NK-92 (cell line): Measurements from ENCODE around the gene ZCCHC10.
A peak's percentile ranks its signal among the peaks of the same experiment; 100 is the strongest.
"Not testable (repeated sequence)": the region's sequence is repeated elsewhere in the genome, so short reads cannot be mapped to it uniquely, and the experiment has no call there.

Source experiments
- DNase-seq: peaks from one replicate; lab custom pipeline; 2025; ENCODE audit not compliant: unreplicated experiment; lab: John Stamatoyannopoulos, UW

ZCCHC10 gene

DNA sequence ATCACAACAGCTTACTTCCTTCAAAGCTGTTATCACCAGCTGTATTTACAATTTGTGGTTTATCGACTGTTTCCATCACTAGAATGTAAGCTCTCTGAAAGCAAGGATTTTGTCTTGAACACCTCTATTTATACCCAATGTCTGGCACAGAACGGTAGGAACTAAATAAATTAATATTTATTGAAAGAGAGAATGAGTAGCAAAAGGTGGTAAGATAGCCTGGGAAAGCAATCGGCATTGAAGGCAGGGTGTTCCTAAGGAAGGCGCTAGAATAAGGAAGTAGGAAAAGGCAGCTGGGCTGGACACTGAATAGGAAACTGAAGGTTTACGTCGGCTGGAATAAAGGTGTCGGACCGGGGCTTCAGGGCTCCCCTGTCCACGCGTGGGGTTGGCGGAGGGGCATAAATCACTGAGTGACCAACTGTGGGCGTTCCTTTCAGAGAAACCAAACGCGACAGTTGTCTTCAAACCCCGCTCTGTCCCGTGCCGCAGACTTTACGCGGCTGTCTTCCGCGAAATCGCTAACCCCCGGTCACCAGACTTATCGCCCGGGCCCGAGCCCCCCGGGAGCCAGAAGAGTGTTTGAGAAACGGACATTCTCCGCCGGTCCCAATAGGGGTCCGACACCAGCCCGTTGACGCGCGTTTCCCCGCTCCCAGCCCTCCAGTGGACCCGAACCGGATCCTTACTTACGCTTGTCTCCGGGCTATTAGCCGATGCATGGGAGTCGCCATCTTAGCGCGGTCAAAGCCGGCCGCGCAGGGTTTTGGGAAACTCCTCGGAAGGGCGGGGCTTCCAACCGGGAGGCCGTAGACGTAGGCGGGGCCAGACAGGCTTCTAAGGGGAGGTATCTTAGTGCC, at the start of gene ZCCHC10:
ZCCHC10 (minus strand) TSS at position 746 of the 860 bp plus-strand sequence; CDS start at position 734, 12 bp downstream.
- peak; percentile 60 for DNase-seq

DNA sequence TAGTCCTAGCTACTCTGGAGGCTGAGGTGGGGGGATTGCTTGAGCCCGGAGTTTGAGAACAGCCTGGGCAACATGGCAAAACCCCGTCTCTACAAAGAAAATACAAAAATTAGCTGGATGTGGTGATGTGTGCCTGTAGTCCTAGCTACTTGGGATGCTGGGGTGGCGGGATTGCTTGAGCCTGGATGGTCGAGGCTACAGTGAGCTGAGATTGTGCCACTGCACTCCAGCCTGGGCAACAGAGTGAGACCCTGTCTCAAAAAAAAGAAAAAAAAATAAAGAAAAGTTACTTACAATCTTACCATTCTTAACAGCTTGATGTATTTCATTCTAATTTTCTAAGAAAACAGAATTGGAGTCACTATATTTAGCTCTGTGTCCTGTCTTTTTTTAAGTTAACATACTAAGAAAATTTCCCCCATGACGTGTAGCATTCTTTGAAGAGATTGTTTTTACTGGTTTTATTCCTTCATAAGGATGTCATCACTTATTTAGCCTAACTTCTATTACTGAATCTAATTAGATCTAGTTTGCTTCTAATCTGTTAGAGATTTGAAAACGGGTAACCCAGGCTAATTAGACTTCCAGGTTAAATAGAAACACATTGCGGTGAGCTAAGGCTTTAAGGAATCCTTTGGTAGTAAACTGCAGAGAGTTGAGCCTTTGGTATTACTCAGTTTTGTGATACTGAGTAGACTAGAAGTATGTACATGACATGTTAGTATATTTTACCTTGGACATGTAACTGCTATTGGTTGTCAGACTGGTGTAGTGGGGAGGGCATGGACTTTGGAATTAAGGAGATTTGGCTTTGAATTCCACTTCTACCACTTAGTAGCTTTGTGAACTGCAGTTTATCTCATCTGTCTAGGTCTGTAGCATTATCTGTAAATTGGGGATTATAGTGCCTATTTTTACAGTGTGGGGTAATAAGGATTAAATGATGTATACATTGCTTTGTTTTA, 49.5 kb upstream of the ZCCHC10 start:
- DNase-seq: no peak

DNA sequence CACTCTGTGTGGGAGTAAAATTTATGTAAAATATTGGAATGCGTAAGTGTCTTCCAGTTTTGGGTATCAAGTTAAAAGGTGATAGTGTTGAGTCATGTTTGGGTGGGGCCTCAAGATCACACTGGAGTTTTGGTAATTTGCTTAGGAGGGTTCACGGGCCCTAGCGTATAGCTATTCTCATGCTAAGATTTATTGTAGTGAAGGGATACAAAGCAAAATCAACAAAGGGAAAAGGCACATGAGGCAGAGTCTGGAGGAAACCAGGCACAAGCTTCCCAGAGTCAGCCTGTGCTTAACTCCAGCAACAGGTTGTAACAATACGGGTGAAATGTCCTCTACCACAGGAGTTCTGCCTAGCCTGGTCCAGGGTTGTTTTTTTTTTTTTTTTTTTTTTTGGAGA, 45.7 kb upstream of the ZCCHC10 start:
- DNase-seq: no peak

DNA sequence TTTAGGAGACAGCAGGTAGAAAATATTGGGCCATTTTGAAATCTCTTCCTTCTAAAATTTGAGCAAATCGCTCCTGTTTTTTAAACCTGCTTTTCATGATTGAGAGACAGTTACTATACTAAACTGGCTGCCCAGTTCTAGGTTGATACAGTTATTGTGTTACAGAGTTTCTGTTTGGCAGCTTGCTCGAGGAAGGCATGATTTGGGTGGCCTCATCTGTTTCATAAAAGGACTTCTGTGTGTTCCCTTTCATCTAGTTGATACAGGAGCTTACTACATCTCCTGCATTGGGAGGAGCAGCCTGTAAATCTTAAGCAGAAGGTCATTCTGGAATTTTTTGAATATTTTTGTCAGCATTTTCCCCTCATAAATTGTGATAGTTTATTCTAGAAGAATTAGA, 39.7 kb upstream of the ZCCHC10 start:
- DNase-seq: no peak

DNA sequence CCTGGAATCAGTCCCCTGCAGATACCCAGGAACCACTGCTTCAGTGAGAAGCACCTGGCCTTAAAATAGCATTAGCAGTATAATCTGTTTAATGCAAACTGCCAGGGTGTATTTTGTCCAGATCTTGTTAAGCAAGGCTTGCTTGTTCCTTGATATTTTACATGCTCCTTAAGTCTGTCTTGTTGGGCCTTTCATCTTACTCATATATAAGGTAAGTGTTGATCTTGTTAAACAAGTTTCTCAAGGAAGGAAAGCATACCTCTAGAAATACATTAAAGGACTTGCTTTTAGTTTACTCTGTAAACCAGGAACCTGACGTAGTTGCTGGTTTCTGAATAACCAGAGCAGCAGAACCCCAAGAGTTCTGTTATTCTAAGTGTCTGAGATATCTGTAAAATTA, 39.1 kb upstream of the ZCCHC10 start:
- no peak for DNase-seq

DNA sequence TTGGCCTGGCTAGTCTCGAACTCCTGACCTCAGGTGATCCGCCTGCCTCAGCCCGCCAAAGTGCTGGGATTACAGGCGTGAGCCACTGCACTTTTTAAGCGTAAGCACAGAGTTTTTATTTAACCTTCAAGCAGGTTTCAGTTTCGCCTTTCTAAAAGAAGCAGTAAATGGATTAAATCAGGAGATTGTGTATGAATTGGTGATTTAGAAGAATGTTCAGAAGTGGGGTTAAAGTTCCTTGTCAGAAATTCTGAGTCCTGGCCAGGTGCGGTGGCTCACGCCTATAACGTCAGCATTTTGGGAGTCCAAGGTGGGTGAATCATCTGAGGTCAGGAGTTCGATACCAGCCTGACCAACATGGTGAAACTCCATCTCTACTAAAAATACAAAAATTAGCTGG, 37.6 kb upstream of the ZCCHC10 start:
- no peak for DNase-seq

DNA sequence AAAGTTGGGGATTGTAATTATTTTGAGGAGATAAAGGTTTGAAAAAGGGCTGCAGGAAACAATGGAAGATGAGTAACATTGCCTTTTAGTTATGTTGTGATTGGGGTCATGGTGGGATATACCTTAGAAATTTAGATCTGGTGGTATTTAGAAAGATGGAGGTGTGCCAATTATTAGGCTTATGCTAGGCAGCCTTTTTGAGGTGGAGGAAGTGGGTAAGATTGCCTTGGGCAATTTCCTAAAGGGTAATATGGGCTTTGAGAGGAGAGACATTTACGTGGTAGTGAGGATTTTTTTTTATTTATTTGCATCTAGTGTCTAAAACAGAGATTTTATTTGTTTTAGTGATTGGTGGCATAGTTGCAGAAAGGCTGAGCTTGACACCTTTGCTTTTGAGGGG, 35.9 kb upstream of the ZCCHC10 start:
- DNase-seq: no peak

DNA sequence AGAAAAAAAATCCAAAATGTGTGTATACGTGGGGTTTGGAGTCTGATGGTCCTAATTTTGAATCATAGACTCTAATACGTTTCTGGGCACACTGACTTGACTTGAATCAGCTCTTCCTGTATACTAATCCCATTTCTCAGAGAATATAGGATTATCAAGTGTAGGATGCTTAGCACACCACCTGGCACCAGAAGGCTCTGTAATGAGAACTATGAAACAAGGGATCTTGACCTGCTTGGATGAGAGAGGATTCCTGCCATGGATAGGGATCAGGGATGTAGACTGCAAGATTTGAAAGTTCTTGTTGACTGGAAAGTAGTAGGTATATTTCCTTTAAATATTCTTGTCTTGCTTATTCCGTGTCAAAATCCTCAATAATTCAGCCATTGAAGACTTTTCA, 33.3 kb upstream of the ZCCHC10 start:
- no peak for DNase-seq

DNA sequence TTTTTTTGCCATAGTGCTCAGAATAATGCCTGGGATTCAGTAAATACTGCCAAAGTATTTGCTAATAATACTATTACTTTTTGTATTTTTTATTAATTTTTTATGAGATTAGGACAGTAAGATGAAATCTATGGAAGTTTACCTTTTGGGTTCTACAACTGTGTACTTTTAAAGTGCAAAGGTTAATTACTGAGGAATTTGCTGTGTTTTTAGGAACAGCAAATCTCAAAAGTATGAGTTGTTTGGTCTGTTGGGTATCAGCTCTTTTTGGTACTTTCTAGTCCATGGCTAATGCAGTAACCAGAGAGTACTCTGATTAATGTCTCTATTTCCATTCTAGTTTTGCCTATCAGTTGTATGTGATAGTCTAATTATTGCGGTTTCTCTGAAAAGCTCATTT, 30.5 kb upstream of the ZCCHC10 start:
- DNase-seq: no peak

DNA sequence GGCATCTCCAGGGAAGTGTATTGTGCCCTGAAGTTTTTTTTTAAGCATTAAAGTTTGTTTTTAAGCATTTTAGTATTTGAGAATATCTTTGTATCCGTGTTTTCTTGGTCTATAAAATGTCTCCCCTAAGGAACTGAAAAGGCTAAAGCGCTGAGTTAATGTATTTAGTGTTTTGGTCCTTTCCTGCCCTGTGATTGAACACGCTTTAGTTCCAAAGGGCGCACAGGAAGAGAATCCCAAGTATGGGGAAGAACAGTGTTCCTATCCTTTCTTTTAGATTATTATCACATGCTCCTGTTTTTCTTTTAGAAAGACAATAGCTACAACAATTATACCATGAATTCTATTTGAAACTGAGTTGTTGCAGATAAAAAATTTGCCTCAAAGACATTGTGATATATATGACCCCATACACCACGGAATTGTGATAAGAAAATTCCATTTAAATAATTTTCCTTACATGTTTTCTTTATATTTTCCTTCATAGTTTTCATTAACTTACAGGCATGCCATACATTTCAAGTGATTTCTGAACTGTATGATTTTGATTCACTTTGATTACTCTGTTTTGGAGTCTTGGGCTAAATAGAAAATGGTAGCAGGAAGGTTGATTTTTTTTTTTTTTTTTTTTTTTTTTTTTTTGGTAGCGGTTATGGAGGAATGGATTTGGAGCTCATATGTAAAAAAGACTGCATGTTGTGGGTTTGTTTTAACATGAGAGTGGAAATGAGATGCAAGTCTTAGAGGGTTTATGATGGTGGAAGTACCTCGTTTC, 28.5 kb upstream of the ZCCHC10 start:
- no peak for DNase-seq

DNA sequence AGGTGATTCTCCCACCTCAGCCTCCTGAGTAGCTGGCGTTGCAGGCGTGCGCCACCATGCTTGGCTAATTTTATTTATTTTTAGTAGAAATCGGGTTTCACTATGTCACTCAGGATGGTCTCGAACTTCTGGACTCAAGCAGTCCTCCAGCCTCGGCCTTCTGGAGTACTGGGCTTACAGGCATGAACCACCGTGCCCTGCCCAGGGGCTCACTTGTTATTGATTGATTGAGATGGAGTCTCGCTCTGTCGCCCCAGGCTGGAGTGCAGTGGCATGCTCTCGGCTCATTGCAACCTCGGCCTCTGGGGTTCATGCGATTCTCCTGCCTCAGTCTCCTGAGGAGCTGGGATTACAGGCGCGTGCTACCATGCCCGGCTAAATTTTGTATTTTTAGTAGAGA, 27.1 kb upstream of the ZCCHC10 start:
- DNase-seq: no peak

DNA sequence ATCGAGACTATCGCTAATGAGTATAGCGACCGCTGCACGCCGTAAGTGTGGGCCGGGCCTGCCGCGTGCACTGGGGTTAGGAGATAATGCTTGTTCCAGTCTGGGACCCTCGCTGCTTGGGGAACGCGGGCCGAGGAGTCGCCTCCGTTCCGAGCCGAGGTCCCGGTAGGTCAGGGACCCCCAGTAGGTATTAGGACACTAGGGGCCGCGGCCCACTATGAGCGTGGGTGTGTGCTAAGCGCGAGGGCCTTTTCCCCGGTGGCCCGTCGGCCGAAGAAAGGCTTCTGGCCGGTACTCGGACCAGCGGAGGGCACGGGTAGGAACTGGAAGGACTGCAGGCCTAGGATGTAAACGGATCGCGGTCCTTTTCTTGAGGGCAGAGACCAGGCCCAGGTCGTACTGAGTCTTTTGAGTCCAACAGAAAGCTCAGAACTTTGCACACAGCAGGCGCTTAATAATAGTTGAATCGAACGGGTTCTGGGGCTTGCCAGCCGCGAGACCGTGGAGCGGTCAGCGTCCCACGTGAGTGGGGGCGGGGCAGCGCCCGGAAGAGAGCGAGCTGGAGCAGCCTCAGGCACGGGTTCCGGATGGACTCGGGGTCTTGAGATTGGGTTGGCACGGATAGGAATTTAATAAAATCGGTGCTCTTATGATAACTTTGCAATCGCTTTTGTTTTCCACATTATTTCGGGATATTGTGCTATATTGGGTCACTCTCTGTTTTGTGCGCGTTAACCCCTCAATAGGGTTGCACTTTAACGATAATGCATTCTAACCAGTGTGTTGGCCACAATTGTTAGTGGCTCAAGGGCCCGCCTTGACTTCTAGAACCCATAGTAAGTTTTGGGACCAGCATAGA, 26.2 kb upstream of the ZCCHC10 start:
- DNase-seq: no peak

DNA sequence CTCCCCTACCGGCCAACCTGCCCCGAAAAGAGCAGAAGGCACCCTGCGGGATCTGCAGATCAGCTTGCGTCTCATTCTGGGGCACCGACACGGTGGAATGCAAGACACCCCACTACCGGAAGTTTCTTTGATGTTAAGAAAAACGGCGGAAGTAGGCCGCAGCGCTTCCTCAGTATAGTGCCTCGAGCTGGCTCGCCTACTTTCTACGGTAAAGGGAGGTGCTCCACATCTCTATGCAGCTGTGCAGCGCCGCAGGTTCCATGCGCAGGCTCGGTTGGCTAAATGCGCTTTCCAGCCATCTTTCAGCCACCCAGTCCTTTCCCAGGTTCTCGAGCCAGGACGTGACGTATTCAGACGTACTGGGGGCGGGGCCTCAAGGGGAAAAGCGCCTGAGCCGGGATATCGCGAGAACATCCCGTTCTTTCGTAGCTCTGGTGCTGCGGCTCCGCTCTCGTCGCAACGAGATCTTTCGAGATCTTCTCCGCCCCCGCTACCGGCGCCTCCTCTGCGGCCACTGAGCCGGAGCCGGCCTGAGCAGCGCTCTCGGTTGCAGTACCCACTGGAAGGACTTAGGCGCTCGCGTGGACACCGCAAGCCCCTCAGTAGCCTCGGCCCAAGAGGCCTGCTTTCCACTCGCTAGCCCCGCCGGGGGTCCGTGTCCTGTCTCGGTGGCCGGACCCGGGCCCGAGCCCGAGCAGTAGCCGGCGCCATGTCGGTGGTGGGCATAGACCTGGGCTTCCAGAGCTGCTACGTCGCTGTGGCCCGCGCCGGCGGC, 25.4 kb upstream of the ZCCHC10 start, which contains the start of gene HSPA4:
HSPA4 (plus strand) TSS at position 472 of the 775 bp plus-strand sequence; CDS start at position 710, 238 bp downstream.
- DNase-seq: peak; percentile 93

DNA sequence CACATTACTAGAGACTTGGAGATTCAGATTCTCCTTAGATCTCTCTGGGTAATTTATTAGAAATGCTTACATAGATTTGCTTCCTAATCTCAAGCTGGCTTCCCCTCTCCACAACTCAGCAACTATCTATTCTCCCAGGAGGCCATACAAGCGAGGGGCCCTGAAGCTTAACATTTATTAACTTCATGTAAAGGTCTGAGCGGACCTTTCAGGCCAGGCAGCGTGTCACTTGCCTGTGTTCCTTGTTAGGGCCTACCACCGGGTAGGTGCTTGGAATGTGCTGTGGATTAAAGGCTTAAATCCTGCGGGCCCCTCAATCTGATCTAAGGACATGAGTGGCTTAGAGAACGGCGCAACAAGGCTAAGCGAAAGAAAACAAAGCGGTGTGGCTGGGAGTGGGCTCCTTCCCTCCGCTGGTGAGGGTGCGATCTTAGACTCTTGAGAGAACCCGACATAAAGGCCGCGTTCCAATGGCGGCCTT, 24.8 kb upstream of the ZCCHC10 start:
- DNase-seq: no peak

DNA sequence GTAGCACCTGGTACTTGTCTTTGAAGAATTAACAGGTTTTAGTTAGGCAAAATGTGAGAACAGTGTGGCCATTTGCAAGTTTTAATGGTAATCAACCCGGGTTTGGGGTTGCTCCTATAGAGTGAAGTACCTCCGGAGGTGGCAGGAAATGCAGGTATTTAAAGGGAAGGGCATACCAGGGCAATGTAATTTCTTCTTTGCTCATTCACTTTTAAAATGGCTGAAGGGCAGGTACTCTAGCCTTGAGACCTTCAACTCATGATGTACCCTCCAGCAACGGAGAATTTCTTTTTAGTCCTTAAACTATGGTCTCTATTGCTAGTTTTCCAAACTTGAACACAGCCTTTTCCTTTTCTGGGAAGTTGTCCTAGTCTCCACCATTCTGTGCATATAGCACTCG, 24.2 kb upstream of the ZCCHC10 start:
- no peak for DNase-seq

DNA sequence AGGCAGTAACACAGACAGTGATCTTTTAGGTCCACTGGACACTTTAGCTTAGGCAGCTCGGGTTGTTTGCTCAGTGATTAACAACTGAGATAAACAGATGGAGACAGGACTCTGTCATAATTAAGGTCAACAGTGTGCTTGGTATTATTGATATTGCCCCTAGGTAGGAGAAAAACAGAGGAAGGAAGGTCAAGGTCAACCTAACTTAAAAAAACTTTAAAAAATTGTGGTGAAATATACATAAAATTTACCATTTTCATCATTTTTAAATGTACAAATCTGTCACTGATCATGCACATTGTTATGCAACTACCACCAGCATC, 23.3 kb upstream of the ZCCHC10 start:
- no peak for DNase-seq

DNA sequence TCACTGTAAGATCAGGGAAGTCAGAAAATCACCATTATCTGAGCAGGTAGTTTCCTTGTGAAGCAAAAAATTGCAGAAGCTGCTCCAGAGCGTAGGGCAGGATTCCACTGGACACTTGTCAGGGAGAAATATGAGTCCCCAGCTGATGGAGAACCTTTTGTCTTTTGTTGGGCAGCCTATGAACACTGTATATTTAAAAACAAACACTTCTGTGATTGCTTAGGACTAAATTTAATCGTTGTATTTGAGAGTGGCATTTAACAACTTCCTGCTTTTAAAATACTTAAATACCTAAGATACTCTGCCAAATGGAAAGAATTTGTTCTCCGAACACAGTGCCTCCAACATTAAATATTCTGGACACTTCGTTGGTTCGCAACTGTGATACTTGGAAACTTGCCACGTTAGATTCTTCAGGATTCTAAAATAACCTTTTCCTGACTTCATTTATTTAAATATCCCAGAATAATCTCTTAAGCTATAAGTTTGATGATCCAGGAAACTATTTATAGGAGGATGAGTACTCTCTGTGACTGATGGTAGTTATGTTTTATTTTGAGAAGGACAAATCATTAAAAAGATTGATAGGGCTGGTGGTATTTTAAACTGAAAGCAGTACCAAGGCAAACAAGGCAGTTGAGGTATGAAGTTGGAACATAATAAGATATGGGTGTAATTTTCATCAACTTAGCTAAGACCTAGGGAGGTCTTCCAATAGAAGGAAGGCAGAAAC, 22.8 kb upstream of the ZCCHC10 start:
- no peak for DNase-seq

DNA sequence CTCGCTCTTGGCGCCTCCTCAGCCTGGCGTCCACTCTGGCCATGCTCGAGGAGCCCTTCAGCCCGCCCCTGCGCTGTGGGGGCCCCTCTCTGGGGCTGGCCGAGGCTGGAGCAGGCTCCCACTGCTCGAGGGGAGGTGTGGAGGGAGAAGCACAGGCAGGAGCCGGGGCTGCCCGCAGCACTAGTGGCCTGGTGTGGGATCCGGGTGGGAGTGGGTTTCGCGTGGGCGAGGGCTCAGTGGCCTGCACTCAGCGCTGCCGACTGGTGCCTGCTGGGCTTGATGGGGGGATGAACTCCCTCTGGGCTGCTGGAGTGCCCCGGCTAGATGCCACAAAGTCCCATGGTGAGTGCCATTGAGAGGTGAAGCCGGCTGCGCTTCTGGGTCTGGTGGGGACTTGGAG, 21.1 kb upstream of the ZCCHC10 start:
- DNase-seq: no peak

DNA sequence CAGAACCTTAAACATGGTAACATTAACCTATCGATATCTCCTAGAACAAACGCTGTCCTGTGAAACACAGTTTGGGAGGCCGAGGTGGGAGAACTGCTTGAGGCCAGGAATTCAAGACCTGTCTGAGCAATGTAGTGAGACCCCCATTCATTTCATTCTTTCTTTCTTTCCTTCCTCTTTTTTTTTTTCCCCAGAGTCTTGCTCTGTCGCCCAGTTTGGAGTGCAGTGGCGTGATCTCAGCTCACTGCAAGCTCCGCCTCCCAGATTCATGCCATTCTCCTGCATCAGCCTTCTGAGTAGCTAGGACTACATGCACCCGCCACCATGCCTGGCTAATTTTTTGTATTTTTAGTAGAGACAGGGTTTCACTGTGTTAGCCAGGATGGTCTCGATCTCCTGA, 20.2 kb upstream of the ZCCHC10 start:
- not testable (repeated sequence) for DNase-seq
